Effector CD8-positive, alpha-beta T cell (primary cell): ENCODE data around the gene CRNKL1.
"Not testable (repeated sequence)": the region's sequence is repeated elsewhere in the genome, so short reads cannot be mapped to it uniquely, and the experiment has no call there.

Source experiments
- DNase-seq: peaks from one replicate; lab custom pipeline; 2025; lab: John Stamatoyannopoulos, UW

Gene CRNKL1

GRCh38 chr20:20010639-20011500, 41.4 kb downstream of the CRNKL1 start:
- DNase-seq: no peak

GRCh38 chr20:20009784-20010253, 42.4 kb downstream of the CRNKL1 start:
- DNase-seq: no peak

- DNase-seq: no peak
These were observed 46.9 kb downstream of the CRNKL1 start for GRCh38 chr20:20005342-20005741.

- DNase-seq: not testable (repeated sequence)
These were observed 48.3 kb downstream of the CRNKL1 start for GRCh38 chr20:20003955-20004322.

DNA sequence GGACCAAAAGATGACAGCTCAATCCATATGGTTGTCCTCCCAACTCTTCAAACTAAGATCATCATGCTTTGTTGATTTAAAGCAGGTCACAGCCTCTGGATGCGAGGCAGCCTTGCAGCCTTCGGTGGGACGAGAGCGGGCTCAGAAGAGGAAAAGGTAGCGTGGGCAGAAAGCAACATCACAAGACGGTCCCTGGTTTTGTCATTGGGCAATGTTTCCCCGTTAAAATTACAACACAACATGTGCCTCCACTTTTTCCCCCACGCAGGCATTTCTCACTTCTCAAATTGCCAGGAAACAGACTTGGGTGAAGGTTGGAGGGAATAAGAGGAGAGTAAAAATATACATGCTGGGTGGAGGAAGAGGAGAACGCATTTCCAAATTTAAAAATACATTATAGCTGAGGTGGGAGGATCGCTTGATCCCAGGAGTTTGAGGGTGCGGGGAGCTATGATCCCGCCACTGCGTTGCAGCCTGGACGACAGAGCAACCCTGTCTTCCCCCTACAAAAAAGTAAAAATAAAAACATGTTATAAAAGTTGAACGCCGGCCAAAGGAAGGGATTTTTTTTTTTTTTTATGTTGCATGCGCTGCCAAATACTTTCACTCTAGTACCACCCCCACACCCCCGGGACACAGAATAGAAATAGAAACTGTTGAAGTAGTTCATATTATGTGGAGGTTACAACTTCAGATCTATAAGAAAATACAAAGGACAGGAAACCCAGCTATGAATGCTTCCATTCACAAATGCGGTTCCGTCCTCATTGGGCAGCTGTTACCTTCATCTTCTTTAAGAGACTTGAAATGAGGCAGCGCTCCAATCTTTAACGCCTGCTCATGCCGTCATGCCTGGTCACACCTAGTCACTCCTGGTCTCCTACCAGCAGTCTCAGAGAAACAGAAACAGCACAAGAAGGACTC, 49.0 kb downstream of the CRNKL1 start:
- no peak for DNase-seq

- DNase-seq: no peak
These were observed 49.9 kb downstream of the CRNKL1 start for GRCh38 chr20:20002101-20002998.

DNA sequence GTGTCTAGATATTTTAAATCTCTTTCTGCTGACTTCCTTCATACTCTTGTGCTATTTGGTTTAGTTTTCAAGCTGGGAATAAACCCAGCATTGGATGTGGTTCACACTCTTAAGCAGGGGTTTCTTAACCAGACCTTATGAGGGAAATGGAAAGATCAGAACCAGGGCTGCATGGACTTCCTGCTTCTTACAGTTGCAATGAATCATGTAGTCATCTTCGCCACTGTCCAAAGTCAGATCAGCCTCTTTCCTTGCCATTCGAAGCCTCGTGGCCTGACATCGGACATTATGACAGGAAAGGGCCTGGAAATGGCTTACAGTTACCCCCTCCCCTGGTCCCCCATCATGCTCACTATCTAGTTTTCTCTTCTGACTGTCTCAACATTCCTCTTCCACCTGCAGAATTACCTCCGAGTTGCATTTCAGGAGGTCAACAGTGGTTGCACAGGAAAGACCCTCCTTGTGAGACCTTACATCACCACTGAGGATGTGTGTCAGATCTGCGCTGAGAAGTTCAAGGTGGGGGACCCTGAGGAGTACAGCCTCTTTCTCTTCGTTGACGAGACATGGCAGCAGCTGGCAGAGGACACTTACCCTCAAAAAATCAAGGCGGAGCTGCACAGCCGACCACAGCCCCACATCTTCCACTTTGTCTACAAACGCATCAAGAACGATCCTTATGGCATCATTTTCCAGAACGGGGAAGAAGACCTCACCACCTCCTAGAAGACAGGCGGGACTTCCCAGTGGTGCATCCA, 51.9 kb downstream of the CRNKL1 start:
- DNase-seq: no peak

GRCh38 chr20:19998990-19999705, 53.1 kb downstream of the CRNKL1 start:
- DNase-seq: no peak

GRCh38 chr20:19996917-19997316, 55.3 kb downstream of the CRNKL1 start:
- DNase-seq: no peak

DNA sequence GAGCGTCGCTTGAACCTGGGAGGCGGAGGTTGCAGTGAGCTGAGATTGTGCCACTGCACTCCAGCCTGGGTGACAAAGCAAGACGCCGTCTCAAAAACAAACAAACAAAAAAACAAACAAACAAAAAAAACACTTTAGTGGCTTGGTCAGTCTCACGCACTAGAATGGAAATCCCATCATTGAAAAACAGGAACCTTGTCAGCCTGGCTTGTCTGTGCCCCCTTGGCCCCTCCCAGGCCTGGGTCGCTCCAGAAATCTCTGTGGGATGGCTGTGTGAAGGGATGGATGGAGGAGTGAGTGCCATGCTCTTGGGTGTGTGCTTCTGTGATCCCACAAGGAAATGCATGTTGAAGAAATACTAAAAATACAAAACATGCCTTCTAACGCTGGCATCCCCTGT, 56.0 kb downstream of the CRNKL1 start:
- DNase-seq: no peak

DNA sequence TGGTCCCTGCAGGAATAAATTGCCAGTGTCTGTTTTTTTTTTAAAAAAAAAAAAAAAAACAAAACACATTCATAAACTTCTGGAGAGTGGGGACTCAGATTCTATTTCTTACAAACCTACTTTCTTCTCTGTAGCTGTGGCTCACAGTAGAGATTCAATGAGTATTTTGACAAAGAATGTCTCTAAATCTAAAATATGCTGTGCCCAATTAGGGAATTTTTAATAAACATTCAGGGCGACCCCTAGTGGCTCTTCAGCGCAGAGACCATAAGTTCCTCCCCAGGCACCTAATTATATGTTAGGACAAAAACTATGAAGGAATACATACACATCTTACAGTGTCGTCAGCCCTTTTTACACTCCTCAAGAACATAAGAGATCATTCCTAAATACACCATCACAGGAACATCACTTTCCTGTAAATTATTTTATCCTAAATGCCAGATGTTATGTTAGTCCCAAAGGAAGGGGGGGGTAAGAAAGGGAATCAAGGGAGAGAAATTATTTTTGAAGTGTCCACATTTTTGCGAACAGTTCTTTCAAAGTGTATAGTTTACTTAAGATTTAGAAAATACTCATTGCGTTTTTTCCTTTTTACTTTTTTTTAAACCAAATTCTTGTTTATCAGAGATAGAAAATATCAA, 56.9 kb downstream of the CRNKL1 start:
- DNase-seq: no peak

GRCh38 chr20:19993958-19994669, 58.2 kb downstream of the CRNKL1 start:
- no peak for DNase-seq

GRCh38 chr20:19992996-19993908, 59.0 kb downstream of the CRNKL1 start:
- DNase-seq: no peak

DNA sequence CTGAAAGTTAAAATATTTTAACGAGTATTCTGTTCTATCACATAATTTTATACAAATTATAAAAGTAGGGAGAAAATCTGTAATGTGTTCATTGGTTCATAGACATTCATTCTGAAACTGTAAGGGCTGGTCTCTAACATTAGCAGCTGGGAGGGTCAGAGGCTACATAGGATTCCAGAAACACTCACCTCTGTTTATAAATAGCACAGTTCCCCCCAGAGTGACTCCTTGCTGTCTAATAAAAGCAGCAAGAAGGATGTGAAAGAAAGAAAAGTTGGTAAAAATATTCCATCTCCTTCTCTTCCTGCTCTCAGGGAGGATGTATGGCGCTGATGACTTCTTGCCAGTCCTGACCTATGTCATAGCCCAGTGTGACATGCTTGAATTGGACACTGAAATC, 60.4 kb downstream of the CRNKL1 start:
- DNase-seq: no peak

DNA sequence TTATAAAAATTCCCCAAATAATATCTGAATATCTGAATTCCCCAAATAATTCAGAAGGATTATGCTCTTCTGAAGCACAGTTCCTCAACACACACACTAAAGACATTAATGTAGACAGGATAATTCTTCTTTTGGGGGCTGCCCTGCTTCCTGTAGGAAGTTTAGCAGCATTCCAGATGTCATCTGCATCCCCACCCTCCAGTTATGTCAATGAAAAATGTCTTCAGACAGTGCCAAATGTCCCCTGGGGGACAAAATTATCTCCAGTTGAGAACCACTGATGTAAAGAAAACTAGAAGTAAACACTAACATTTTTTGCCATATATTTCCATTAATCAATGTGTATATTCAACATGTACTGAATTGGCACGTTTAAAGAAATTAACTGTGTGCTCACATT, 61.0 kb downstream of the CRNKL1 start:
- no peak for DNase-seq

- no peak for DNase-seq
These were observed 61.4 kb downstream of the CRNKL1 start for GRCh38 chr20:19990850-19991249.

- DNase-seq: no peak
These were observed 65.2 kb downstream of the CRNKL1 start for GRCh38 chr20:19987046-19987445.

DNA sequence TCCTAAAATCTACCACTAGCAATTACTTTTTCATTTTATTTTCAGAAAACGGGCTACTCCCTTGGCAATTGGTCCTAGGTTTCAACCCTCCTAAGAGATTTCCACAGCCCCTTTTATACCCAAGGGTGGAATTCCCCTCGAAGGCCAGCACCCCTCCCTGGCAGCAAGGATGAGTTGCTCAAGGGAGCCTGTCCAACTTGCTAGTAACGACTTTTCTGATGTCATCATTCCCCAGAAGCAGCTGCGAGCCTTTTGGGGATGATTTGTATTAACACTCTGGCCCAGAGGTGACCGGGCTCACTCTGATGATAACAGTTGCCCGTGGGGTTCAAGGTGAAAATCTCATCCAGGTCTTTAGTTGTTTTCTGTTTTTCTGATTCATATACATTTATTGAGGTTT, 65.8 kb downstream of the CRNKL1 start:
- DNase-seq: no peak
